GM18519 (cell line): ENCODE measurements around the gene HCFC1R1.

Experiments
- ATAC-seq: cut with Tn5 transposase; IDR thresholded peaks from one replicate; pipeline ENCODE4 v1.9.1; 2021; ENCODE audit warnings: mild to moderate bottlenecking, moderate library complexity; ENCODE audit not compliant: unreplicated experiment, low FRiP score

HCFC1R1 gene

DNA sequence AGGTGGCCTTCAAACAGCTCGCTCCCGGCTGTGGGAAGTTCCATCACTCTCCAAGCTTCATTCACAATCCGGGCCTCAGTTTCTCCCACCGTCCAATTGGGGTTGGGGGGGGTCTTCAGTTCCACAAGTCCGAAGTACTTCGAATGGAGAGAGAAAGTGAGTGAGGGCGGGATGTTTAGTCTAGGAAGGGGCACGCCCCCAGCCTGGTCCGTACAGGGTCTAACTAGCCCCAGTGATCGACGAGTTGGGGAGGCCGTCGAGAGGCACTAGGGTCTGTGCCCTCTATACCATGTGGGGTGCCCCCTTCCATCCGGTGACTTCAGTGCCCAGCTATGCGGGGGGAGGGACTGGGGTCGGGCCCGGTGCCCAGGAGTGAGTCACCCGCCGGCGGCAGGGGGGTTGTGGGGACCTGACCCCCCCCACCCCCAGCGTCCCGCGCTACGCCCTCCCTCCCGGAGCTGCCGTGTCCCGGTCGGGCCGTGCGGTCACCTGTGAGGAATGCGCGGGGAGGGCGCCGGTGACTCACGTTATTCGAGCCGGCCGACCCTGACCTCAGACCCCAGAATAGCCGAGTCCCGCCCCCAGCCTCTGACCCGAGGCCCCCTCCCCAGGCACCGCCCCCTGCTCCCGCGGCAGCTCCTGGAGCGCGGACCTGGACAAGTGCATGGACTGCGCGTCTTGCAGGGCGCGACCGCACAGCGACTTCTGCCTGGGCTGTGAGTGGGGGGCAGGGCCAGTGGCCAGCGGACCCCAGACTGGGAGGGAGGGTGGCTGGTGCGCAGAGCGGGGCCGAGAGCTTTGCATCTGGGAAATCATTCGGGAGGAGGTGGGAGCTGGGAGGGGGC, 2.9 kb downstream of the HCFC1R1 start:
- ATAC-seq = no peak

DNA sequence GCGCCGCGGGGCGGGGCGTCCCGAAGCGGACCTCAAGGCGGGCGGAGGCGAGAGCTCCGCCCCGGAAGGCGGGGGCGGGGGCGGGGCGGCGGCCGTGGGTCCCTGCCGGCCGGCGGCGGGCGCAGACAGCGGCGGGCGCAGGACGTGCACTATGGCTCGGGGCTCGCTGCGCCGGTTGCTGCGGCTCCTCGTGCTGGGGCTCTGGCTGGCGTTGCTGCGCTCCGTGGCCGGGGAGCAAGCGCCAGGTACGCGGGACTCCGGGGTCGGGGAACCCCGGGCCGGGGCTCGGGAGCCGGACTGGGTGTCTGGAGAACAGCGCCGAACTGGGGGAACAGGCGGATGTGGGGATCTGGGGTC, 3.5 kb downstream of the HCFC1R1 start, which contains the start of gene TNFRSF12A:
Gene TNFRSF12A (plus strand): TSS at position 122 of the 357 bp plus-strand sequence. CDS start 30 bp downstream, at position 152.
- no peak for ATAC-seq

DNA sequence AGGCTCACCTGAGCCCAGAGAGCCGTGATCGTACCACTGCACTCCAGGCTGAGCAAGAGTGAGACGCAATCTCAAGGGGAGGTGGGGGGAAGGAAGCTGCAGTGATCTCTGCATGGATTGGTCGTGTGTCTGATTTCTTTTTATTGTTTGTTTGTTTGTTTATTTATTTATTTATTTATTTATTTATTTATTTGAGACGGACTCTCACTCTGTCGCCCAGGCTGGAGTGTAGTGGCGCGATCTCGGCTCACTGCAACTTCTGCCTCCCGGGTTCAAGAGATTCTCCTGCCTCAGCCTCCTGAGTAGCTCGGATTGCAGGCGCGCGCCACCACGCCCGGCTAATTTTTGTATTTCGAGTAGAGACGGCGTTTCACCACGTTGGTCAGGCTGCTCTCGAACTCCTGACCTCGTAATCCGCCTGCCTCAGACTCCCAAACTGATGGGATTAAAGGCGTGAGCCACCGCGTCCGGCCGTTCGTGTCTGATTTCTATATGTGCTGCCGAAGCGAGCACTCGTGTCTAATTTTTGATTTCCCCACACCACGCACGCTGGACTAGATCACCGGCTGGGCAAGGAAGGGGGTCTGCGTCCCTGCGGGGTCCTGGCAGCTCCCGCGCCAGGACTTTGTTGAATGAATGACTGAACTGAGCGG, 4.0 kb downstream of the HCFC1R1 start:
- no peak for ATAC-seq

DNA sequence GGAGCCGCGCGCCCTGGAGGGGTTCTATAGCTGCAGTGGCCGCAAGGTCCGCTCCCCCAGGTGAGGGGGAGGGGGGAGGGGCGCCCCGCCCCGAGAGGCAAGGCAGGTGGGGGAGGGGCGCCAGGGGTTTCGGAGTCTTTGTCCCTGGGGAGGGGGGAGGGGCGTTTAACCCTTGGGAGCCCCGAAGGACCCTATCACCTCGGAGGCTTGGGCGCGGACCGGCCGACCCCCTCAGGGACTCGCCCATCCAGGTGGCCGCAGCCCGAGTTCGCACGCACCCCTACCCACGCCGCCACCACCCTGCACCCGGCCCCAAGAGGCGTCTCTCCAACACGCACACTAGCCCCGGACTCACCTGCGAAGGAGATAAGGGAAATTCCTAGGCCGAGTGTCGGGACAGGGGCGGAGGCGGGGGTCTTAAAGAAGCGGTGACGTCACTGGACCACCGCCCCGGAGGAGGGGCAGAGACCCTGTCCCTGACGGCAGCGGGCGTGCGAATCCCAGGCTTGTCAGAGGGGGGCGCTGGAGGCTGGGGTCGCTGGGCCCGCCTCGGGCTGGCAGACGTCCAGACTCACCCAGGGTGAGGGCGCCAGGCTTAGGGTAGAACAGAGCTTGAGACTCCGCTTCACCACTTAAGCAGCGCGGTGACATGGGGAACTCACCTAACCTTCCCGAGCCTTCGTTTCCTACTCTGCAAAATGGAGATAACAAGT, 5.8 kb downstream of the HCFC1R1 start, which contains the start of gene CLDN6:
Gene CLDN6 (minus strand): TSS at position 390 of the 713 bp plus-strand sequence. CDS start 2,162 bp downstream, outside the sequence.
- no peak for ATAC-seq

DNA sequence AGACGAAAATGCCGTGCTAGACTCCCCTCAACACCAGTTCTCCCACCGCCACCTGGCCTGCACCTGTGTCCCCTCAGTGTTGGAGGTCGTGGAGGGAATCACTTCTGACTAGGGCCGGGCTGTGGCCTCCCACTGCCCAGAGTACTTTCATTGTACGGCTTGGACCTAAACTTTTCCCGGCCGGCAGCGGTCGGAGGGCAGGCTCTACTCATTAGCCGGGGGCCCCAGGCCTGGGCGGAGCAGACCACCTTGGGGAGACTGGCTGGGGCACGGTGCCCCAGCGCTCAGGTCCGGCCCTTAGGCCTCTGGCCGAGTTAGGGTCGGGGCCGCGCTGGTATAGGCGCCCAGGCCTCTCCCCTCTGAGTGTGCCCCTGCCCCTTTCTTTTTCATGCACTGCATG, 6.4 kb downstream of the HCFC1R1 start:
- no peak for ATAC-seq

DNA sequence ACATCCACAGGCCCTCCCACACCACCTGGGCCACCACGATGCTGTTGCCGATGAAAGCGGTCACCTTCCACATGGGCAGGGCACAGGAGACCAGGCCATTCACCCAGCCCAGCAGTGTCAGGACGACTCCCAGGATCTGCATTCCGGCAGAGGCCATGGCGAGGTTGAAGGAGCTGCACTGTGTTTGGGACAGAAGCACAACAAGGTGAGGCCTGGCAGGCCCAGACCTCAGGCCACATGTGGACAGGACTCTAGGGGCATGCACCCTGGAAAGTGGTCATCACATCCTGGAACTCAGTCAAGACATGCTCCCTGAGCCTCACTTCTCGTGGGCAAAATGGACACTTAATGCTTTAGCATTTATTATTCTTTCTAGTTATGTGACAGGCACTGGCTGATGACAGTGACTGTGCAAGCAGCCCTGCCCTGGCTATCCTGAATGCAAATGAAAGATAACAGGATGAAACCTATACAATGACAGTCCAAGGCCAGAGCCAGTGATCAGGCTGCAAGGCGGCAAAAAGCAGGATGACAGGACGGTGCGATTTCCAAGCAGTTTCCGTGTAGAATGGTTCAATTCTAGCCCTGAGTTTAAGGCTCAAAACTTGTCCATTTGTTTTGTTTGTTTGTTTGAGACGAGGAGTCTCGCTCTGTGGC, 7.7 kb downstream of the HCFC1R1 start:
- no peak for ATAC-seq

DNA sequence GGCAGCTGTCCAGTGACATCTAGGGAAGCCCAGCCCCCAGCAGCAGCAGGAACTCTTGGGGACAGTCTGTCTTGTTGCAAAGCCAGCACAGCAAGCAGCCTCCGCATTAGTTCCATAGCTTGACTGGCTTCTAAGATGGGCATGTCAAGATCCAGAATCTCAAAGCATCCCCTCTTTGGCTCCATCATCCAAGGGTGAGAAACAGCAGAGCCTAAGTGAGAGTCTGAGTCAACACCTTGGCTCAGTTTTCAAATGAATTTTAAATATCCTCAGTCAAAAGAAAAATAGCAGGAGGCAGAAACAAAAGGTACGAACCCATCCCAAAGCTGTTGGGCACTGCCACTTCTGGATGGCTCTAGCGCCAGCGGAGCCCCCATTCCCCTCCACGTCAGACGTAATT, 8.8 kb downstream of the HCFC1R1 start:
- ATAC-seq = no peak

DNA sequence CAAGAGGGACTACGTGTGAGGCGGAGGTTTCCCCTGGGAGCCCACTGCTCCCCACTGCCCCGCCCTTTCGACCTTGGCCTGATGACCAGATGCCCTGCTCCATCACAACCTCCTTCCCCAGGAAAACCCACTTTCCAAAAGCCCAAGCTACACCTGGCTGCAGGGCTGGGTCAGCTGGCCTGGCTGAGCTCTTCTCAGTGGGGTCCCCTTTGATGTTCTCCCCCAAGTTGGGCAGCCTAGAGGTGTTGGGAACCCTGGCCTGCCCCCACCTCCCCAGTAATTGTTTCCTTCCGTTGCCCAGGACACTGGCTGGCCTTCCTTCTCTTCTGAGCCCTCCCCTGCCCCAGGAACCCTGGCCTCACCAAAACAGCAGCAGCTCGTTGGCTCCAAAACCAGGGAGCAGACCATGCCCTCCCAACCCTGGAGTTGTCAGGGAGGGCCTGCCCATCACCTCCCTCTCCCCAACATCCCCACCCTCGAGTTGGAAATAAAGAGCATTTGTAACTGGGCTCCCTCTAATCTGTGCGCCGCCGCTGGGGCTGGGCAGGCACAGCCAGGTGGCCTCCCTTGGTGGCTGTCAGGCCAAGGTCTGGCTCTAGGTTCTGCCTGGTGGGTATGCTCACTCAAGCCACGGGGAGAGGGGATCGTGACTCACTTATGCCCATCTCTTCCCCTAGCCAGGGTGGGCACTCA, 9.6 kb downstream of the HCFC1R1 start:
- ATAC-seq = no peak

DNA sequence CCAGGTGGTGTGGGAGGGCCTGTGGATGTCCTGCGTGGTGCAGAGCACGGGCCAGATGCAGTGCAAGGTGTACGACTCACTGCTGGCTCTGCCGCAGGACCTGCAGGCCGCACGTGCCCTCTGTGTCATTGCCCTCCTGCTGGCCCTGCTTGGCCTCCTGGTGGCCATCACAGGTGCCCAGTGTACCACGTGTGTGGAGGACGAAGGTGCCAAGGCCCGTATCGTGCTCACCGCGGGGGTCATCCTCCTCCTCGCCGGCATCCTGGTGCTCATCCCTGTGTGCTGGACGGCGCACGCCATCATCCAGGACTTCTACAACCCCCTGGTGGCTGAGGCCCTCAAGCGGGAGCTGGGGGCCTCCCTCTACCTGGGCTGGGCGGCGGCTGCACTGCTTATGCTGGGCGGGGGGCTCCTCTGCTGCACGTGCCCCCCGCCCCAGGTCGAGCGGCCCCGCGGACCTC, 10.2 kb downstream of the HCFC1R1 start:
- ATAC-seq = no peak

DNA sequence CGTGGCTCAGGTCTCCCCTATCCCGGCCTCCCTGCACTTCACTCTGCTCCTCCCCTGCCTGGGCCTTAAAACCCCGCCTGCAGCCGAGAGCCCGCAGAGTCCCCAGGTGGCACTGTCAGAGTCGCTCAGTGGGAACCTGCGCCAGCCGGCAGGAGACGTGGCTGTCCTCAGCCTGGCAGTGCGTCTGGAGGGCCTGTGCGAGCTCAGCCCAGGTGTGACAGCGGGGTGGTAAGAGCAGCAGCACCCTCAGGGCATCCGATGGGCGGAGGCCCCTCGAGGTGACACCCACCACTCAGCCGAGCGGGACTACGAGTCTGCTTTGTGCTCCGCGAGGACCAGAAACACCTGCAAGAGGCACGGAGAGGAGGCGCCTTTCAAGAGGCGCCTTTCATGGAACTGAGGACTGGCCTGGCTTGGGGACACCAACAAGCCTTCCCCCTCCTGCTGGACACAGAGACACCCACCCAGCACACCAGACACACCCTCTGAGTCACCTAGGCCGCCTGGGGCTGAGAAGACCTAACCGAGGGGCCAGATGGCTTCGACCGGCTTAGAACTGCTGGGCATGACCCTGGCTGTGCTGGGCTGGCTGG, 10.8 kb downstream of the HCFC1R1 start, which contains the start of gene CLDN9:
Gene CLDN9 (plus strand): TSS at position 96 of the 593 bp plus-strand sequence. CDS start 440 bp downstream, at position 536.
- no peak for ATAC-seq

DNA sequence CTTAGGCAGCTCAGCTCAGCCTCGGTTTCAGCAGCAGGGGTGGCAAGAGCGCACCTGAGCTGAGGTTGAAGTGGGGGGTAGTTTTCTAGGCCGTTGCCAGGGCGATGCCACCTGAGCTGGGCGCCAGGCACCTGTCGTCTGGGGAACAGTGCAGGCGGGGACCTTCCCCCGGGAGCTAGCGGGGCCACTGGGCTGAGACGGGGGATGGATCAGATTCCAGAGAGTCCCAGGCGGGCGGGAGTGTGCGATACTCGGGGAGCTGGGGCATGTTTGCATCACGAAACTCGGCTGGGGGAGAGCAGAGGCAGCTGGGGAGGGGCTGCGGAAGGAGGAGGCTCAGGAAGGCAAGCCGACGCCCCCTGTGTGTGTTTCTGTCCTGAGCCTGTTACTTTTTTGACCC, 11.5 kb downstream of the HCFC1R1 start:
- ATAC-seq = no peak

DNA sequence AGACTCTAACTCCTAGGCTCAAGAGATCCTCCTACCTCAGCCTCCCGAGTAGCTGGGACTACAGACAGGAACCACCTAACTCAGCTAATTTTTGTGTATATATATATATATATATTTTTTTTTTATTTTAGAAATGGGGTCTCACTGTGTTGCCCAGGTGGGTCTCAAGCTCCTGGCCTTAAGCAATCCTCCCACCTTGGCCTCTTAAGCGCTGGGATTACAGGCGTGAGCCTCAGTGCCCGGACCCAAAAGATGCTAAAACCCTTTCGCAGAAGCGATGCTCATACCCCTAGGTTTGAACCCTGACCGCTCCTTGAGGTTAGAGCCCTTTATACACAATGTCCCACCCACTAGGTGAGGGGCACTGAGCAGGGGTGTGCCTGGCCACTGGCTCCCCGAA, 13.2 kb downstream of the HCFC1R1 start:
- no peak for ATAC-seq

DNA sequence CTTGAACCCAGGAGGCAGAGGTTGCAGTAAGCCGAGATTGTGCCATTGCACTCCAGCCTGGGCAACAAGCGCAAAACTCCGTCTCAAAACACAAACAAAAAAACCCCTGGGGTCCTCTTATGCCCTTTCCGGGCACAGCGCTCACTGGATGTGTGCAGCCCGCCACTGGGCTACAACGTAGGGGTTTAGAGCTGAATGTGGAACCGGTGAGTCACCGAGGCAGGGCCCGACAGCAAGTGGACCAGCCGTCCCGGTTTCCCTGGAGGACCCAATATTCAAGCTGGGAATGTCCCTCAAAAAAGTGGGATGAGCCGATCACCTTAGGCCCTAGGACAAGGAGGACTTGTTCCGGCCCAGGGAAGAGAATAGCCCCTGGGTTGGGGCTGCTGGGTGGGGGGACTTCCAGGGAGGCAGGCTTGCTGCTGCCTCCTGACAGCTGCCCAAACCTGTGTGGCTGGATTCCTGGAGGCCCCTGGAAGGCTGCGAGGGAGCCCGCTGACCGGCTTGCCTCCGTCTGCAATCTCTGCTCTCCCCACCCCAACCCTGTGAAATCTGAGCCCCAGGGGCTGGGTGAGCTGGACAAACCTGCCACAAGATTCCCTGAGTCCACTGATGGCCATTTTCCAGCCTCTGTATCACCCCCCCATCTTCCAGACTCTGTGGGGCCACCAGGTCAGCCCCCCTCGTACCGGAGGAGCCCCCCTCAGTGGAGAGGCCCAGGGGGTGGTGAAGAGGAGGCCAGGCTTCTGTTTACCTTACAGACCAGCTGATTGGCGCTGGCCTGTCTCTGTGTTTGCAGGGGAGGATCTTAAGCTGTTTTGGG, 14.0 kb downstream of the HCFC1R1 start:
- ATAC-seq = no peak

DNA sequence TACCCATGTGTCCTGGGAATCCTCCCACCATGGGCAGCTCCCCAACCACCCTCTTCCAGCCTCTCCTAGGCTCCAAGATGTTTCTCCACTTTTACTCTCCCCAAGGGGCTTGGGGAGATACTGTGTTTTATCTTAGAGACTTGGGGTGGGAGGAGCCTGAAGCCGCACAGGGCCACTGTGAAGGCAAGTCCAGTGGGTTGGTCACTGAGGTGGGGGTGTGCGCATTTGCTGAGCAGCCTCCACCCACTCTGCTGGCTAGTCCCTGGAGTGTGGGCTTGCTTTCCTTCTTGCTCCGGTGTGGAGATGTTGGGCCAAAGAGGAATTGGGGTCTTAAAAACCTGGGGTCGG, 15.1 kb downstream of the HCFC1R1 start:
- ATAC-seq = no peak

DNA sequence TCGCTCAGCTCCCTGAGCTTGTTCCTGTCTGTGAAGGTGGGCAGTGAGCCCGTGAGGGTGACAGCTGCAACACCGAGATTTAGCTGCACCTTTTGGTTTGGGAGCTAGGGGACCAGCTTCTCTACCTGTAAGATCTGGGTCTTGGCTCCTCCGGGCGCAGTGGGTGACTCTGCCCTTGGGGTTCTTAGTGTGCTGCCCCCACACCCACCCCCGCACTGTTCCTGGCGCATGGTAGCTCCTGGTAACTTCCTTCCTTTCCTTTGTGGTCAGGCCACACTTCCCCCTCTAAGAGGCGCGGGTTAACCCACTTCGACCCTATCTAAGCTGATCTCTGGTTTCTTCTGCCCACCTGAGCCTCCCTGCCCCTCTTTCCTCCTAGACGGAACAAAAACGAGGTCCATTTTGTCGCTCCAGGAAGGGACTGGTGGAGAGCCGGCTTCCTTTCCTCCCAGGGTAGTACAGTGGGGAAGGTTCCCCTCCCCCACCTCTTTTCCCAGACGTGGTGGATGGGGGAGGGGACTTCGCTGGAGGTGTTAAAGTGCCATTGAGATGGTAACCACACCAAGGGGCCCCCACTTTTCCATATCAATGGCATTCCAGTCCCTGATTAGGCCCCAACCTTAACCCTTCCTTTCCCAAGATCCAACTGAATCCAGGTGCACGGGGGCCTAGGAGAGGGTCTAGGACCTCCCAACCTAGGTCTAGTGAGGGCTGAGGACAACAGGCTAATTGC, 15.6 kb downstream of the HCFC1R1 start:
- no peak for ATAC-seq

DNA sequence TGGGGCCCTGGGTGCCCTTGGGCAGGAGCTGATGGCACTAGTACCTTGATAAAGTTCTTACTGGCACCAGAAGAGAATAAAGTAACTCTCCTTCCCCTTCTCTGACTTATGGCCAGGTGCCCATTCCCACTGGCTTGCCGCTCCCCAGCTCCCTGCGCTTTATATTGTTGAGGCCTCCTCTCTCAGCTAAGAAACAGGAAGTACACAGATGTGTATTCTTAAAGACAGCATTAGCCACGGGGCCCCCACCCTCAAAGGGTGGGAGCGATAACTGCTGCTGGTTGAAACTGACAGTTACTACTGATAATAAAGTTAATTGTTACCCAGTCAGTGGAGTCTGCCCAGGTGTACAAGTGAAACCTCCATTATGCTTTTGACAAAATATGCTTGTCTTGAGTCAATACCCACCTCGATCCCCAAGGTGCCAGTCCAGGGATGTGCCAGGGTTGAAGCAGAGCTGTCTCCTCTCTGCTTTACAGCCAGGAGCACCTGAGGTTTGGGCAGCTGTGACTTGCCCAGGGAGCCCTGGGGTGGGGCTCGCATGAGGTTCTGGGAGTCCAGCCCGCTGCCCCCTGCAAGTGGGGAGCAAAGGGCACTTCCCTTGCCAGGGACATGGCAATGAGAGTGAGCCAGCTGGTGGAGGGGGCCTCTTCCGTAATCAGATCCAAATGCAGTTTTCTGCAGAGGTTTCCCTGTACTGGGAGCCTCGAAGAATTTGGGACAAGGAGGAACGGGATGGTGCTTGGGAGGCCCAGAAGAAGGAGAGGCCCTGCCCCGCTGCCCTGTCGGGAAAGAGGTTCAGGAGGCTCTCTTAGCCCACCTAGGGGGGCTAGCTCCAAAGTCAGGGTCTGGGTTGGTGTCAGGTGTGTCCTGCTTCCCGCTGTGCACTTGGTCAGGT, 16.4 kb downstream of the HCFC1R1 start:
- ATAC-seq = no peak

DNA sequence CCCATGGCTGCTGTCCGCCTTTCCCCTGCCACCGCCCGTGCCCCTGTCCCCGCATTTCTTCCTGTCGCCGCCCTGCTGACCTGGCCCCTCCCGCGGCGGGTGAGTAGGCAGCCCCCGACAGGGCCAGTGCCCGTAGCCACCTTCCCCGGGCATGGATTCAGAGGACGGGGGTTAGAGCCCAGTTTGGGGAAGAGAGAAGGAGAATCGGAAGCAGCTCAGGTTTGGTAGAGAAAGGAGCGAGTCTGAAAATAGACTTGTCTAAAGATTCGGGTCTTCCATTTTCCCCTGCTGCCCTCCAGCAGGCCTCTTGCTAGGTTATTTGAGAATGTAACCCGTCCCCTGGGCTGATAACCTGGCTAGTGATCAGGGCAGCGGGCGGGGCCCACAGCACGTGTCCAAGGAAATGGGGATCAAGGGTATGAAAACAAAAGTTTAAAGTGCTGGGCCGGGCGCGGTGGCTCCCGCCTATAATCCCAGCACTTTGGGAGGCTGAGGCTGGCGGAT, 18.9 kb downstream of the HCFC1R1 start:
- ATAC-seq = no peak
